ENCODE measurements around the gene MBLAC1.

DNA sequence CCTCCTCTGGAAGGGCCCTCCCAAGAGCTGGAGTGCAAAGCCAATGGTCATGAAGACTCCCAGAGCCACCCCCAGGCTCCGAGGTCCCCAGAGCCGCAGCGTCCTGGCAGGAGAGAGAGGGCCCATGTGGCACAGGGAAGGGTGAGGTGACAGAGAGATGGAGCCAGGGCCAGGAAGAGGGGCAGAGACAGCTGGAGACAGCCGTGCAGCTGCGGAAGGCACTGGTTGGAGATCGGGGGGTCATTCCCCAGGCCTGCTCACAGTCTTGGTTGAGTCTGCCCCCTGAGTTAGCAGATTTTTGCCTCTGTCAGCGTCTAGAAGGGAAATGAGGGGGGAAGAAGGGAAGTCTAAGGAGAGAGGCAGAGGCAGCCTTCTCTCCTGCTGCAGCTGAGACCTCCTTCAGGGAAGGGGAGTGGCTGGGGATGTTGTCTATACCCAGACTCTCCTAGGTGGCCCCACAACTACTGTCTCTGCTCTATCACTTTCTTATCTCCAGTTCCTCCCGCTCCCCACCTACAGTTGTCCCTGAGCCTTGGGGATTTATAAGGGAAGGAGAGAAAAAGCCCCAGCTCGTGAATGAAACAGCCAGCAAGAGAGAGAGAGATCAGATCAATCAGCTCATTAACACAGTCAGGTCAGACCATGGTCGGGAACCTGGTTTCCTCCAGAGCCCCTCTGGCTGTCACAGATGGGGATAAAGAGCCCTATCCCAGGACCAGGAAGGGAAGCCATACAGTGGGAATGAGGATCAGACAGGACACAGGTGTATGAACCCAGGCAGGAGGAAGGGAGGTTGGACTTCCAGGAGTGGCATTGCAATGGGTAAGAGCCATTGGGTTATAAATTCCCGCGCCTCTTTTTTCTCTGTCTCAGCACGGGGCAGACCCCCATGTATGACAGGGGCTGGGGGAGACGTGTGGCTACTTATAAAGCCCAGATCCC, 40.5 kb downstream of the MBLAC1 start:
- TF ChIP-seq, protein P1, sequence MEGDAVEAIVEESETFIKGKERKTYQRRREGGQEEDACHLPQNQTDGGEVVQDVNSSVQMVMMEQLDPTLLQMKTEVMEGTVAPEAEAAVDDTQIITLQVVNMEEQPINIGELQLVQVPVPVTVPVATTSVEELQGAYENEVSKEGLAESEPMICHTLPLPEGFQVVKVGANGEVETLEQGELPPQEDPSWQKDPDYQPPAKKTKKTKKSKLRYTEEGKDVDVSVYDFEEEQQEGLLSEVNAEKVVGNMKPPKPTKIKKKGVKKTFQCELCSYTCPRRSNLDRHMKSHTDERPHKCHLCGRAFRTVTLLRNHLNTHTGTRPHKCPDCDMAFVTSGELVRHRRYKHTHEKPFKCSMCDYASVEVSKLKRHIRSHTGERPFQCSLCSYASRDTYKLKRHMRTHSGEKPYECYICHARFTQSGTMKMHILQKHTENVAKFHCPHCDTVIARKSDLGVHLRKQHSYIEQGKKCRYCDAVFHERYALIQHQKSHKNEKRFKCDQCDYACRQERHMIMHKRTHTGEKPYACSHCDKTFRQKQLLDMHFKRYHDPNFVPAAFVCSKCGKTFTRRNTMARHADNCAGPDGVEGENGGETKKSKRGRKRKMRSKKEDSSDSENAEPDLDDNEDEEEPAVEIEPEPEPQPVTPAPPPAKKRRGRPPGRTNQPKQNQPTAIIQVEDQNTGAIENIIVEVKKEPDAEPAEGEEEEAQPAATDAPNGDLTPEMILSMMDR (IDR thresholded peaks at IDR 0.05), result no peak
- TF ChIP-seq POLR2AphosphoS5 (IDR thresholded peaks at IDR 0.05; ENCODE audit: low read depth, low read length), result no peak
- no peak for TF ChIP-seq SIN3A (IDR thresholded peaks at IDR 0.05; ENCODE audit: borderline replicate concordance, insufficient read depth, low read depth, low read length)

All from Panc1 (cell line).